Gastroesophageal sphincter (tissue), 3 donors: ENCODE data around the gene TLX2.

ENCODE experiments used
- POLR2A ChIP-seq, 2 donors: fragments of 450-650 bp; IDR thresholded peaks; one replicate each; pipeline ENCODE4 v1.6.1; 2017; ENCODE audit warnings: antibody characterized with exemption in 2 of 2, mild to moderate bottlenecking in 2 of 2, moderate library complexity in 1 of 2
- TF ChIP-seq, protein P1 (sequence below), 4 experiments: fragments of 200-600 bp in 2 of 4; fragments of 450-650 bp in 2 of 4; sonication (generic) in 1 of 4; IDR thresholded peaks; one replicate each; pipeline ENCODE4 v1.5.1; 2017 to 2019; ENCODE audit warnings: antibody characterized with exemption in 4 of 4, mild to moderate bottlenecking in 2 of 4, moderate library complexity in 2 of 4

DNA sequence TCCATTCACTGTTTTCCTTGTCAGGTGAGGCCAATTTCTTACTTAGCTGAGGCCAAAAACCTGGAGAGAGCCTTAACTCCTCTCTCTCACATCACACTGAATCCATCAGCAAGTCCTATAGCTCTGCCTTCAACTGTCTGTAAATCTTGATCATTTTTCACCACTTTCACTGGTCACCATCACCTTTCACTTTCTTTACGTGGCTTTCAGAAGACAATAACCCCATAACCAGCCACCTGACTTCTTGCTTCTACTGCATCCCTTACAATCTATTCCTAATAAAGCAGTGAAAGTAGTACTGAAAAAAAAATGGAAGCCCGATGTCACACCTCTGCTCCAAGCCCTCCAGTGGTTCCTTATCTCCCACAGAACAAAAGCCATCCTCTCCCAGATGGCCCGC, 31.8 kb downstream of the TLX2 start:
- TF ChIP-seq, protein P1, sequence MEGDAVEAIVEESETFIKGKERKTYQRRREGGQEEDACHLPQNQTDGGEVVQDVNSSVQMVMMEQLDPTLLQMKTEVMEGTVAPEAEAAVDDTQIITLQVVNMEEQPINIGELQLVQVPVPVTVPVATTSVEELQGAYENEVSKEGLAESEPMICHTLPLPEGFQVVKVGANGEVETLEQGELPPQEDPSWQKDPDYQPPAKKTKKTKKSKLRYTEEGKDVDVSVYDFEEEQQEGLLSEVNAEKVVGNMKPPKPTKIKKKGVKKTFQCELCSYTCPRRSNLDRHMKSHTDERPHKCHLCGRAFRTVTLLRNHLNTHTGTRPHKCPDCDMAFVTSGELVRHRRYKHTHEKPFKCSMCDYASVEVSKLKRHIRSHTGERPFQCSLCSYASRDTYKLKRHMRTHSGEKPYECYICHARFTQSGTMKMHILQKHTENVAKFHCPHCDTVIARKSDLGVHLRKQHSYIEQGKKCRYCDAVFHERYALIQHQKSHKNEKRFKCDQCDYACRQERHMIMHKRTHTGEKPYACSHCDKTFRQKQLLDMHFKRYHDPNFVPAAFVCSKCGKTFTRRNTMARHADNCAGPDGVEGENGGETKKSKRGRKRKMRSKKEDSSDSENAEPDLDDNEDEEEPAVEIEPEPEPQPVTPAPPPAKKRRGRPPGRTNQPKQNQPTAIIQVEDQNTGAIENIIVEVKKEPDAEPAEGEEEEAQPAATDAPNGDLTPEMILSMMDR (IDR thresholded peaks at IDR 0.05), result no peak
- no peak for TF ChIP-seq POLR2A (IDR thresholded peaks at IDR 0.05)
